Activated CD4-positive, alpha-beta T cell treated with anti-CD3 and anti-CD28 coated beads for 36 hours (primary cell): ENCODE measurements around the gene SGCD. TPM values are rescaled to one million over a fixed set of nuclear protein-coding genes. Genes with fewer than 3 reads are reported as not detected.
"Not testable (repeated sequence)": the region's sequence is repeated elsewhere in the genome, so short reads cannot be mapped to it uniquely, and the experiment has no call there.

Experiments
- ATAC-seq: fragments of 200-7000 bp; cut with Tn5 transposase; one replicate; pipeline ENCODE4 v1.10.0; 2021; ENCODE audit warnings: mild to moderate bottlenecking, moderate library complexity
- CTCF ChIA-PET: fragments of 350-600 bp; sonication (Branson Sonifier 250); formaldehyde crosslinking; loops from one replicate; lab custom pipeline; 2021; ENCODE audit warnings: antibody characterized with exemption; lab: Charles Lee
- POLR2A ChIA-PET: fragments of 350-600 bp; sonication (Branson Sonifier 250); formaldehyde crosslinking; loops from one replicate; lab custom pipeline; 2021; ENCODE audit warnings: antibody characterized with exemption, inconsistent platforms; lab: Charles Lee
- DNase-seq: peaks from one replicate; pipeline ENCODE4 v3.0.0-alpha.2; 2020
- H3K27ac Mint-ChIP-seq: one replicate; pipeline ENCODE4 v1.8.0; 2021; ENCODE audit warnings: mixed read lengths
- H3K27me3 Mint-ChIP-seq: one replicate; pipeline ENCODE4 v1.8.0; 2021; ENCODE audit warnings: mixed read lengths
- H3K36me3 Mint-ChIP-seq: one replicate; pipeline ENCODE4 v1.8.0; 2021; ENCODE audit warnings: low read depth, mixed read lengths
- H3K4me1 Mint-ChIP-seq: one replicate; pipeline ENCODE4 v1.8.0; 2021; ENCODE audit warnings: mixed read lengths
- H3K4me3 Mint-ChIP-seq: one replicate; pipeline ENCODE4 v1.8.0; 2021; ENCODE audit warnings: mild to moderate bottlenecking, moderate library complexity, mixed read lengths
- H3K9me3 Mint-ChIP-seq: one replicate; pipeline ENCODE4 v1.8.0; 2021; ENCODE audit warnings: low read depth, mixed read lengths
- intact Hi-C, 2 experiments: fragments of 100-400 bp; cut with DNase I in 1 of 2; cut with micrococcal nuclease in 1 of 2; formaldehyde crosslinking; loops; one replicate each; pipeline versions ENCODE4 v1.14.2 to v1.15.1; 2022 to 2024; cut with DNase I, micrococcal nuclease
- total RNA-seq, 2 experiments: library from RNA; stranded (reverse); gene quantifications; one replicate each; pipeline ENCODE4 v1.2.3, GENCODE V29; 2021

SGCD gene
- total RNA-seq, 2 experiments from 2014 or later: not detected

DNA sequence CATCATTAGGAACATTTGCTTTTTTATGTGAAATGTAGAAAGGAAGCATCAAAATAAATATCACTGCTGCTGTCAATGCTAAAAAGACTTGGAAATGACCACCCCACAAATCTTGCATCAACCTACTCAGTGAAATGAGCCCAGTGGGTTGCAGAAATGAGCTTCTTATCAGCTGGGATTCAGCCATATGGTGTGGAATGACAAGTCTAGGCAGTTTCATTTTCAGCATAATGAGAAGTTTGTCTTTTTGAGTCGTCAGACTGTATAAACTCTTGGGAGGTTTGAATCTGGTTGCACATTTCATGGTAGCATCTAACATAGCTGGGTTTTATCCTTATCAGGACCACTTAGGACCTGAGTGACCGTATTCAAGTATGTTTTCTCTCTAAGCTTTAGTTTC is 272.0 kb downstream of the SGCD start:
- Mint-ChIP-seq H3K27ac (no peak overlapping the region), H3K9me3 (peaks cover 10% of the 10 kb centered on the region), H3K4me1 (no peaks in the 10 kb centered on the region), H3K36me3 (no peaks in the 10 kb centered on the region), H3K4me3 (no peak overlapping the region), H3K27me3 (peaks cover 8% of the 10 kb centered on the region)
- ATAC-seq: no peak
- ChIA-PET POLR2A (no interaction called here), CTCF (interaction anchor here (0.6 kb wide), 2 partner anchors 1187 to 1377 kb away, joined by 3 to 5 read pairs; no protein-coding TSS in a partner anchor)
- intact Hi-C loops: no loop called here
- DNase-seq: no peak

GRCh38 chr5:156610582-156610981 is 283.6 kb downstream of the SGCD start:
- H3K4me1 Mint-ChIP-seq, H3K4me3 Mint-ChIP-seq, ATAC-seq, H3K36me3 Mint-ChIP-seq, H3K27ac Mint-ChIP-seq, intact Hi-C loops, POLR2A ChIA-PET, CTCF ChIA-PET, H3K27me3 Mint-ChIP-seq, DNase-seq: not testable (repeated sequence)
- H3K9me3 Mint-ChIP-seq: peaks cover 17% of the 10 kb centered on the region

- Mint-ChIP-seq H3K36me3 (no peaks in the 10 kb centered on the region), H3K9me3 (peaks cover 17% of the 10 kb centered on the region), H3K4me1 (no peaks in the 10 kb centered on the region), H3K4me3 (no peak overlapping the region), H3K27me3 (peaks cover 5% of the 10 kb centered on the region), H3K27ac (no peak overlapping the region)
- CTCF ChIA-PET: interaction anchor here (1.0 kb wide), 1 partner anchor 516 kb away, joined by 3 read pairs; no protein-coding TSS in a partner anchor
- POLR2A ChIA-PET: no interaction called here
- no peak for DNase-seq
- intact Hi-C loops: no loop called here
- no peak for ATAC-seq
Measured at GRCh38 chr5:156615901-156616300, 288.9 kb downstream of the SGCD start.

DNA sequence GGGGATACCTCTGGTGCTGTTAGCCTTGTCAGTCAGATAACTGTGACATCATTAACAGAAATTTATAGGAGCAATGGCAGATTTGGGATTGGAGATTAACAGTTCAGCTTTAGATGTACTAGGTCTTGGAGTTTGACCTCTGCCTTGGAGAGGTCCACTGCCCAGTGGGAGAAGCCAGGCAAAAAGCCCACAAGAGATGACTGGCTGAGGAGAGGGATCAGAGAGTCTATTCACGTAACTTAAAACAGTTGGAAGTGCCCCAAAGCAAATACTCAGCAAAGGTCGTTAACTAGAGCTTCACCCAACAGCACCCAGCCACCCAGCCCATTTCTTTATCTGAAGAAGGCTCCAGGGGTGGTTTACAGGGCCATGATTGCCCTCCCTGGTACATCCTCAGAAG is 290.5 kb downstream of the SGCD start:
- no peak for DNase-seq
- Mint-ChIP-seq H3K27ac (no peak overlapping the region), H3K9me3 (peaks cover 1% of the 10 kb centered on the region), H3K4me3 (no peak overlapping the region), H3K36me3 (no peaks in the 10 kb centered on the region), H3K4me1 (no peaks in the 10 kb centered on the region), H3K27me3 (peaks cover 9% of the 10 kb centered on the region)
- ATAC-seq: no peak
- intact Hi-C loops: no loop called here
- ChIA-PET CTCF (no interaction called here), POLR2A (no interaction called here)

- Mint-ChIP-seq H3K27ac (no peak overlapping the region), H3K4me1 (no peaks in the 10 kb centered on the region), H3K36me3 (no peaks in the 10 kb centered on the region), H3K27me3 (peaks cover 9% of the 10 kb centered on the region), H3K9me3 (no peaks in the 10 kb centered on the region), H3K4me3 (no peak overlapping the region)
- ChIA-PET POLR2A (no interaction called here), CTCF (interaction anchor here (0.5 kb wide), 1 partner anchor 374 kb away, joined by 3 read pairs; no protein-coding TSS in a partner anchor)
- intact Hi-C loops: no loop called here
- ATAC-seq: no peak
- no peak for DNase-seq
Measured at GRCh38 chr5:156618601-156619000, 291.6 kb downstream of the SGCD start.

- Mint-ChIP-seq H3K4me1 (no peaks in the 10 kb centered on the region), H3K27ac (no peak overlapping the region), H3K27me3 (peaks cover 9% of the 10 kb centered on the region), H3K9me3 (no peaks in the 10 kb centered on the region), H3K4me3 (no peak overlapping the region), H3K36me3 (no peaks in the 10 kb centered on the region)
- ChIA-PET CTCF (interaction anchor here (1.1 kb wide), 1 partner anchor 22 kb away, joined by 3 read pairs; no protein-coding TSS in a partner anchor), POLR2A (no interaction called here)
- ATAC-seq (no peak), DNase-seq (no peak)
- intact Hi-C loops: no loop called here
Measured at GRCh38 chr5:156621719-156622118, 294.8 kb downstream of the SGCD start.

DNA sequence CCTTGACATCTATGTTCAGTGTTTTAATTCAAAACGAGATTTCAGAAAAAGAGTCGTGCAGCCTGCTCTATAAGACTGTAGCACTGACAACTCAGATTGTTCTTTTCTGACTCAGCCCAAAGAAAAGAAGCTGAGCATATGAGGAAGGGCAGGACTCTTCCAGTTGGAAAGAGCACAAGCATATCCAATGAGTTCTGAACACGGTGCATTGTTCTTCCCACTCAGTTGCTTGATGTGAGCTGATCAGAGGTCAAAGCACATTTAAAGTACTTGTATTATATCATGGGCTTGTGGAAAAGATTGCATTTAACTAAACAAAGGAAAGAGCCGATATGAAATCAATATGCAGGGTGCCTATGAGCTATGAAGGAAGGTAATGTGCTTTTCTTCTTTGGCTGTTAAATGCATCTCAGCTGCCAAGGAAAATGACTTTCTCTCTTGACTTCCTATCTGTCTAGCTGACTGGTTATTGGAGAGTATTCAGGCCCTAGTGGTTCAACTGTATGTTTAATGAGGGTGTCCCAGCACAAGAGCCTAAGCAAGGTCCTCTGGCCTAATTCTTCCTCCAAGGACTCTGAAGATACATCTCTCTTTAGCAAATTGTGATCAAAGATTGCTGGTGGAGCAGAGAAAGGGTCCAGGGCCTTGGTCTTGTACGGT is 296.5 kb downstream of the SGCD start:
- Mint-ChIP-seq H3K4me3 (no peak overlapping the region), H3K27me3 (peaks cover 6% of the 10 kb centered on the region), H3K9me3 (no peaks in the 10 kb centered on the region), H3K27ac (no peak overlapping the region), H3K36me3 (no peaks in the 10 kb centered on the region), H3K4me1 (no peaks in the 10 kb centered on the region)
- ChIA-PET POLR2A (no interaction called here), CTCF (interaction anchor here (0.8 kb wide), 1 partner anchor 509 kb away, joined by 4 read pairs; no protein-coding TSS in a partner anchor)
- DNase-seq (no peak), ATAC-seq (no peak)
- intact Hi-C loops: no loop called here

DNA sequence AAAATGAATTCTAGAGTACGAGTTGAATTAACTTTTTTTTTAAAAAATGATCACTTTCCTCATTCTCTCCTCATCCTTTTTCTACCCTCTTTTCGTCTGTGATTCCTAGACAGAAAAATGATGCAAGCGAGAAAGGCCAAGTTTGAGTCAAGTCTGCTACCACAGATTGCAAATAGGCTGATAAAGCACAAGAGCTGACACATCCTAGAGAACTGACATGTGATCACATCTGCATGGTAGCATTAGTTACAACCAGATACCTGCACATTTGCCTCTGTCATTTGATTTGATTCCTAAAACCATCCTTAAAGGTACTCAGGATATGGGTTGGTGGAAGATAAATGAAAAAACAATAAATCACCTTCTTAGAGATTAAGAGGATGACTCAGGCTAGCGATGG is 297.7 kb downstream of the SGCD start:
- DNase-seq (no peak), ATAC-seq (no peak)
- Mint-ChIP-seq H3K4me3 (no peak overlapping the region), H3K27me3 (peaks cover 6% of the 10 kb centered on the region), H3K4me1 (no peaks in the 10 kb centered on the region), H3K27ac (no peak overlapping the region), H3K9me3 (no peaks in the 10 kb centered on the region), H3K36me3 (no peaks in the 10 kb centered on the region)
- intact Hi-C loops: no loop called here
- CTCF ChIA-PET: no interaction called here
- POLR2A ChIA-PET: no interaction called here

DNA sequence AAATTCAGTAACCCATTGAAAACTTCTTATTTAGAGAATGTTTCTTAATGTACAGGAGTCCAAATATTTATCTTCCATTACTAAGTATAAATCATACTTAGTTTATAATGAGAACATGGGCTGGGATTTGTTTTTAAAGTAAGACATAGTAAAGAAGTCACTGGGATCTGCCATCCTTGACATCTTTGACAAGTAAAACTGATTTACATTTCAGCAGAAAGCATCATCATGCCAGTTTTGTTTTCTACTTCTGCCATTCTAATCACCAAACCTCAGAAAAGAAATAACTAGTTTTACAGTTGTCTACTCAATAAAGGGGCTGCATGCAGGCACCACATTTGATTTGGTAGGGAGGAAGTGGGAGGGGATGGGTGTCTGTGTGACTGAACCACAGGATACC is 301.5 kb downstream of the SGCD start:
- ChIA-PET CTCF (no interaction called here), POLR2A (no interaction called here)
- ATAC-seq (no peak), DNase-seq (no peak)
- no peaks in the 10 kb centered on the region for H3K4me1 Mint-ChIP-seq
- no peaks in the 10 kb centered on the region for H3K9me3 Mint-ChIP-seq
- no peak overlapping the region for H3K4me3 Mint-ChIP-seq
- intact Hi-C loops: no loop called here
- no peaks in the 10 kb centered on the region for H3K27me3 Mint-ChIP-seq
- H3K36me3 Mint-ChIP-seq: no peaks in the 10 kb centered on the region
- no peak overlapping the region for H3K27ac Mint-ChIP-seq

DNA sequence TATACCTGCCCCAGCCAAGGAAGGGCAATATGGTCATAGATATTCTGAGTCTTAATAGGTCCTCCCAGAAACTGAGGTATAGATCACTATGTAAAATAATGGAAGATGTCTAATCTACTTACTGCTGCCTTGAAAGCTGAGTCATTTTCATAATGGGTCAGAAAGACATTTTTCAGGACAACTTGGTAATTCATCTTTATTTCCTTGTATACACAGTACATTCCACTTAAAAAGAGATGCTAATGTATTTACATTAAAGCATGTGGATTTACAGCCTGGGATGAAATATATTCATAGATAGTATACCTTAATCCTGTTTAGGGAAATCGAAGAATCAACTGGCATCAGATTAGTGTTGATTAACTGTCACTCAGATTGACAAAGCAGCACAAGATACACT is 304.0 kb downstream of the SGCD start:
- ATAC-seq (no peak), DNase-seq (no peak)
- intact Hi-C loops: no loop called here
- POLR2A ChIA-PET: no interaction called here
- CTCF ChIA-PET: no interaction called here
- H3K27me3 Mint-ChIP-seq: peaks cover 4% of the 10 kb centered on the region
- H3K36me3 Mint-ChIP-seq: no peaks in the 10 kb centered on the region
- no peaks in the 10 kb centered on the region for H3K9me3 Mint-ChIP-seq
- no peak overlapping the region for H3K4me3 Mint-ChIP-seq
- no peaks in the 10 kb centered on the region for H3K4me1 Mint-ChIP-seq
- H3K27ac Mint-ChIP-seq: no peak overlapping the region

DNA sequence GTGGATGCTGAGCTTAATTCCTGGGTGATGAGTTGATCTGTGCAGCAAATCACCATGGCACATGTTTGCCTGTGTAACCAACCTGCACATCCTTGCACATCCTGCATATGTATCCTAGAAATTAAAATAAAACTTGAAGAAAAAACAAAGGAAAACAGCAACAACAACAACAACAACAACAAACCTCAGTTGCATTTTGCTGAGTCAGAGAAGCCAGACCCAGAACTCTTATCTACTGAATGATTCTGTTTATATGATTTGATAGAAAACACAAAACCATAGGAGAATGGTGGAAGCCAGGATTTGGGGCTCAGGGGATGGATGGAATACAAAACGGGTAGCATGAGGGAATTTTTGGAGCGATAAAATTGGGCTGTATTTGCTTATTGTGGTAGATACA is 307.3 kb downstream of the SGCD start:
- ATAC-seq: no peak

DNA sequence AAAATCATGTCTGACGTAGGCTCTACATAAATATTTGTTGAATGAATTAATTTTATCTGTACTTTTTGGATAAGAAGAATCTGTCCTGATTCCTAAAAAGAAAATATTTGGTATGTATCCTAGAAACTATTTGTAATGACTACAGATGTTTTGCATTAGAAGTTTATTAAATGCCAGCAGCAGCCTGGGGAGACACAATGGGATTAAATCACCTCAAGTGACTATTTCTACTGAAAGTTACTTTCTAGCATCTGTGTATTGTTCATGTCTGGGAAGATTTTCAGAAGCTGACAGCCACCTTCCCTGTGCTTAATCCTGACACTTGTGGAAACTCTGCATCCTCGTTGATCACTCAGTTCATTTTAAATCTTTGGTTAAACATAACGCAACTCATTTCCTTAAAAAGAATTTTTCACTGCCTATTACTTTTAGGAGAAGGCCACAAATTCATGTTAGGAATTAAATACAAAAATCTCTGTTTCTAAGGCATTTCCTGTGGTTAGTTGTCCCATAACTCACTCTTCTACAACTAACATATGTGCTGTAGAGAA is 313.8 kb downstream of the SGCD start:
- CTCF ChIA-PET: no interaction called here
- no peak for ATAC-seq
- peaks cover 8% of the 10 kb centered on the region for H3K27me3 Mint-ChIP-seq
- no peaks in the 10 kb centered on the region for H3K4me1 Mint-ChIP-seq
- intact Hi-C loops: no loop called here
- no peaks in the 10 kb centered on the region for H3K36me3 Mint-ChIP-seq
- H3K27ac Mint-ChIP-seq: no peak overlapping the region
- H3K4me3 Mint-ChIP-seq: no peak overlapping the region
- POLR2A ChIA-PET: no interaction called here
- no peaks in the 10 kb centered on the region for H3K9me3 Mint-ChIP-seq
- DNase-seq: no peak

More for the DNA sequence above, 307.3 kb downstream of the SGCD start:
- no peak for DNase-seq
- CTCF ChIA-PET: no interaction called here
- Mint-ChIP-seq H3K27ac (no peak overlapping the region), H3K9me3 (no peaks in the 10 kb centered on the region), H3K36me3 (no peaks in the 10 kb centered on the region), H3K4me3 (no peak overlapping the region), H3K27me3 (peaks cover 4% of the 10 kb centered on the region), H3K4me1 (no peaks in the 10 kb centered on the region)
- intact Hi-C loops: no loop called here
- POLR2A ChIA-PET: no interaction called here
